ENCODE results near the gene FAM89A.
"Not testable (repeated sequence)": the region's sequence is repeated elsewhere in the genome, so short reads cannot be mapped to it uniquely, and the experiment has no call there.

FAM89A gene

GRCh38 chr1:231029247-231029646 is 10.8 kb downstream of the FAM89A start:
- not testable (repeated sequence) for DNase-seq

GRCh38 chr1:231028682-231029081 is 11.4 kb downstream of the FAM89A start:
- DNase-seq, result no peak

- no peak for DNase-seq
These were observed 12.1 kb downstream of the FAM89A start for GRCh38 chr1:231027971-231028370.

GRCh38 chr1:231027136-231027925 is 12.7 kb downstream of the FAM89A start:
- DNase-seq, result no peak

- DNase-seq, result no peak
These were observed 13.5 kb downstream of the FAM89A start for GRCh38 chr1:231026576-231026975.

GRCh38 chr1:231023150-231023549 is 16.9 kb downstream of the FAM89A start:
- no peak for DNase-seq

- DNase-seq, result not testable (repeated sequence)
These were observed 17.5 kb downstream of the FAM89A start for GRCh38 chr1:231022543-231022942.

GRCh38 chr1:231021540-231022031 is 18.5 kb downstream of the FAM89A start:
- DNase-seq, result no peak

- DNase-seq, result no peak
These were observed 19.2 kb downstream of the FAM89A start for GRCh38 chr1:231020816-231021215.

- no peak for DNase-seq
These were observed 19.9 kb downstream of the FAM89A start for GRCh38 chr1:231020139-231020601.

GRCh38 chr1:231019711-231020110 is 20.3 kb downstream of the FAM89A start:
- DNase-seq, result no peak

- DNase-seq, result no peak
These were observed 23.1 kb downstream of the FAM89A start for GRCh38 chr1:231016966-231017365.

- no peak for DNase-seq
These were observed 23.8 kb downstream of the FAM89A start for GRCh38 chr1:231016234-231016633.

- DNase-seq, result no peak
These were observed 26.6 kb downstream of the FAM89A start for GRCh38 chr1:231013391-231014015.

GRCh38 chr1:231011963-231012362 is 28.1 kb downstream of the FAM89A start:
- DNase-seq, result no peak

GRCh38 chr1:231011360-231011759 is 28.7 kb downstream of the FAM89A start:
- no peak for DNase-seq

GRCh38 chr1:231007535-231007934 is 32.5 kb downstream of the FAM89A start:
- not testable (repeated sequence) for DNase-seq

- DNase-seq, result no peak
These were observed 38.2 kb downstream of the FAM89A start for GRCh38 chr1:231001892-231002291.

GRCh38 chr1:231000639-231001038 is 39.4 kb downstream of the FAM89A start:
- DNase-seq, result no peak

GRCh38 chr1:231000201-231000600 is 39.9 kb downstream of the FAM89A start:
- DNase-seq, result no peak

- DNase-seq, result no peak
These were observed 45.2 kb downstream of the FAM89A start for GRCh38 chr1:230994860-230995259.

- DNase-seq, result no peak
These were observed 47.8 kb downstream of the FAM89A start for GRCh38 chr1:230992100-230992774.

- no peak for DNase-seq
These were observed 52.6 kb downstream of the FAM89A start for GRCh38 chr1:230987448-230987847.

- no peak for DNase-seq
These were observed 53.1 kb downstream of the FAM89A start for GRCh38 chr1:230986976-230987375.

Measured in NCI-H187 treated with DMSO at 0.1 percent for 48 hours (cell line).